Kidney epithelial cell (primary cell): ENCODE data around the gene GAS7. TPM values are rescaled to one million over a fixed set of nuclear protein-coding genes. Genes with fewer than 3 reads are reported as not detected.

Experiments
- DNase-seq: peaks from one replicate; pipeline ENCODE4 v3.0.0-alpha.2; 2010; ENCODE audit warnings: low read depth
- H3K27me3 ChIP-seq: 2 replicates; pipeline ENCODE4 v1.6.0; 2011; ENCODE audit warnings: low read length; ENCODE audit not compliant: control insufficient read depth, insufficient read depth
- H3K36me3 ChIP-seq: 2 replicates; pipeline ENCODE4 v1.5.1; 2011; ENCODE audit warnings: low read length; ENCODE audit not compliant: control insufficient read depth, insufficient read depth
- H3K4me3 ChIP-seq: 2 replicates; pipeline ENCODE4 v1.5.1; 2011; ENCODE audit warnings: low read depth, mild to moderate bottlenecking, control low read depth, low read length
- CTCF ChIP-seq: IDR thresholded peaks from 2 replicates; pipeline ENCODE4 v1.5.1; 2011; ENCODE audit warnings: mild to moderate bottlenecking, moderate library complexity, low read length, control low read depth, inconsistent platforms; ENCODE audit not compliant: insufficient read depth, poor library complexity, severe bottlenecking
- total RNA-seq: library from RNA; depleted of rRNA; stranded (reverse); fragments of >200 nt; gene quantifications from 2 replicates; pipeline ENCODE4 v1.2.3, GENCODE V29; 2015

Gene GAS7
- total RNA-seq, 1 donor from 2014 or later = 3.6 TPM

GRCh38 chr17:10219193-10219592 lies 20.8 kb upstream of the GAS7 start:
- no peak for TF ChIP-seq CTCF
- no peaks in the 10 kb centered on the region for H3K36me3 ChIP-seq

GRCh38 chr17:10217916-10218315 lies 19.5 kb upstream of the GAS7 start:
- no peaks in the 10 kb centered on the region for H3K27me3 ChIP-seq
- DNase-seq = no peak

More at GRCh38 chr17:10219193-10219592, 20.8 kb upstream of the GAS7 start:
- no peak for DNase-seq
- H3K4me3 ChIP-seq = no peak overlapping the region
- H3K27me3 ChIP-seq = no peaks in the 10 kb centered on the region

GRCh38 chr17:10216213-10216938 lies 18.0 kb upstream of the GAS7 start:
- DNase-seq = no peak
- H3K36me3 ChIP-seq = no peaks in the 10 kb centered on the region
- no peak overlapping the region for H3K4me3 ChIP-seq
- TF ChIP-seq CTCF = no peak
- no peaks in the 10 kb centered on the region for H3K27me3 ChIP-seq

More at GRCh38 chr17:10217916-10218315, 19.5 kb upstream of the GAS7 start:
- TF ChIP-seq CTCF = no peak
- no peaks in the 10 kb centered on the region for H3K36me3 ChIP-seq
- no peak overlapping the region for H3K4me3 ChIP-seq

DNA sequence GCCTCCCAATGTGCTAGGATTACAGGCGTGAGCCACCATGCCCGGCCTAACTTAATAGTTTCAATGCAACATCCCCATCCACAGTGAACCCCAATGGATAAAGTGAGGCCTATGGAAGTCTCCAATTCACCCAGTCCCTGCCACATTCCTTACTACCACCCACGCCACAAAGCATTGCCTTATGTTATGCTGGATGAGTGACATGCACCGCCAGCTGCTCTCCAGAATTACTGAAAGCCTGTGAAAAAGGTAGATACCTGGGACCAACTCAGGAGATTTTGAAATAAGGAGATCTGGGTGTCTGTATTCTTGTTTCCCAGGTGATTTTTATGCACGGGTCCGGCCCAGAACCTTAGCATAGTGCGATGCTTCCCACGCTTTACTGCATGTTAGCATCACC lies 16.9 kb upstream of the GAS7 start:
- Histone ChIP-seq H3K27me3 (no peaks in the 10 kb centered on the region), H3K36me3 (no peaks in the 10 kb centered on the region), H3K4me3 (no peak overlapping the region)
- DNase-seq = no peak
- no peak for TF ChIP-seq CTCF

DNA sequence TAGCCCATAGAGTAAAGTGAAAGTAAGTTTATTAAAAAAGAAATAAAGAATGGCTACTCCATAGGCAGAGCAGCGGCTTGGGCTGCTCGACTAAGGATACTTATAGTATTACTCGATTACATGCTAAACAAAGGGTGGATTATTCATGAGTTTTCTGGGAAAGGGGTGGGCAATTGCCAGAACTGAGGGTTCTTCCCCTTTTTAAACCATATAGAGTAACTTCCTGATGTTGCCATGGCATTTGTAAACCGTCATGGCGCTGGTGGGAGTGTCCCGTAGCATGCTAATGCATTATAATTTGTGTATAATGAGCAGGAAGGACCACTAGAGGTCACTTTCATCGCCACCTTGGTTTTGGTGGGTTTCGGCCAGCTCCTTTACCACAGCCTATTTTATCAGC lies 13.3 kb upstream of the GAS7 start:
- Histone ChIP-seq H3K36me3 (no peaks in the 10 kb centered on the region), H3K27me3 (no peaks in the 10 kb centered on the region), H3K4me3 (no peak overlapping the region)
- no peak for DNase-seq
- TF ChIP-seq CTCF = no peak

DNA sequence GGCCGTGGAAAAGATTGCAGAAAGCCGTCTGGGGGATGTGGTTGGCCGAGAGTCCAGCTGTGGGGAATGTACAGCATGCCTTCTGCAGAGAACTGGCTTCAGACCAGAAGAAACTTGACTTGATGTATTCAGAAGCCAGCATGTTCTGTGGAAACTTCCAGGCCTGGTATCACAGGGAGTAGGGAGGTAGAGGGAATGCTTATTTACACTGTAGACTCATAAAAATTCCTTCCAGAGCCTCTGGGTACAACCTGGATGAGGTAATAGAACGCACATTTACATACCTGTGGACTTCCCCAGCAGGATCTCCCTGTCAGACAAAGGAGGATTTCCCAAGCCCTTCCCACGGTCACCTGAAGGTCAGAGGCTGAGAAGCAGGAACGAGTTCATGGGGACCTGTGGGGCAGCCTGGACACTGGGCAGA lies 11.8 kb upstream of the GAS7 start:
- no peaks in the 10 kb centered on the region for H3K27me3 ChIP-seq
- H3K36me3 ChIP-seq = no peaks in the 10 kb centered on the region
- H3K4me3 ChIP-seq = no peak overlapping the region
- TF ChIP-seq CTCF = no peak
- DNase-seq = peak; percentile 21
